ENCODE measurements around the gene A4GALT. TPM values are rescaled to one million over a fixed set of nuclear protein-coding genes. Genes with fewer than 3 reads are reported as not detected.

Gene A4GALT
- total RNA-seq, 5 donors from 2014 or later (not counting 1 experiment from before 2014, with no cell fraction given): 0.26 to 0.60 (median 0.46) TPM; not detected in 2

GRCh38 chr22:42685941-42686653, 34.6 kb downstream of the A4GALT start:
- Histone ChIP-seq H3K27ac (ENCODE audit: low read length) (no peak overlapping the region), H3K36me3 (ENCODE audit: control insufficient read depth in 2 of 2, extremely low read depth in 1 of 2, insufficient read depth in 1 of 2, low read length in 1 of 2) (no peaks in the 10 kb centered on the region), H3K4me1 (ENCODE audit: control insufficient read depth in 1 of 2, extremely low read depth in 1 of 2, insufficient read depth in 2 of 2, low read length in 2 of 2) (no peaks in the 10 kb centered on the region), H3K27me3 (replicated peaks in 1 of 2; ENCODE audit: control insufficient read depth in 2 of 2, extremely low read depth in 1 of 2, insufficient read depth in 2 of 2, low read length in 1 of 2) (peaks cover 0 to 39% of the 10 kb centered on the region in 2 experiments), H3K9me3 (no peaks in the 10 kb centered on the region), H3K4me3 (ENCODE audit: control insufficient read depth in 1 of 2, extremely low read depth in 1 of 2, low read length in 1 of 2) (no peak overlapping the region)
- H3K36me3 Mint-ChIP-seq: no peaks in the 10 kb centered on the region
- H3K4me3 Mint-ChIP-seq: no peak overlapping the region
- ATAC-seq (replicated peaks in 1 of 4) (no peak), DNase-seq (no peak)
- ChIA-PET POLR2A (no interaction called here), CTCF (no interaction called here)
- peaks cover 2 to 5% of the 10 kb centered on the region in 2 donors for H3K27me3 Mint-ChIP-seq
- no peaks in the 10 kb centered on the region for H3K4me1 Mint-ChIP-seq
- H3K9me3 Mint-ChIP-seq: no peaks in the 10 kb centered on the region
- H3K27ac Mint-ChIP-seq: no peak overlapping the region
- WGBS (ENCODE audit: insufficient coverage): 53% methylated on average over 3 of the region's 5 CpGs

GRCh38 chr22:42684462-42685195, 36.0 kb downstream of the A4GALT start:
- POLR2A ChIA-PET: no interaction called here

GRCh38 chr22:42683578-42684283, 36.9 kb downstream of the A4GALT start:
- Histone ChIP-seq H3K27me3 (replicated peaks in 1 of 2; ENCODE audit: control insufficient read depth in 2 of 2, extremely low read depth in 1 of 2, insufficient read depth in 2 of 2, low read length in 1 of 2) (peaks cover 0 to 39% of the 10 kb centered on the region in 2 experiments), H3K4me1 (ENCODE audit: control insufficient read depth in 1 of 2, extremely low read depth in 1 of 2, insufficient read depth in 2 of 2, low read length in 2 of 2) (no peaks in the 10 kb centered on the region), H3K36me3 (ENCODE audit: control insufficient read depth in 2 of 2, extremely low read depth in 1 of 2, insufficient read depth in 1 of 2, low read length in 1 of 2) (no peaks in the 10 kb centered on the region), H3K9me3 (no peaks in the 10 kb centered on the region), H3K4me3 (ENCODE audit: control insufficient read depth in 1 of 2, extremely low read depth in 1 of 2, low read length in 1 of 2) (no peak overlapping the region), H3K27ac (ENCODE audit: low read length) (no peak overlapping the region)
- peaks cover 0 to 5% (median 0%) of the 10 kb centered on the region in 3 donors for H3K9me3 Mint-ChIP-seq
- POLR2A ChIA-PET: no interaction called here
- ATAC-seq (replicated peaks in 1 of 4) (no peak), DNase-seq (no peak)
- CTCF ChIA-PET: no interaction called here
- no peaks in the 10 kb centered on the region for H3K36me3 Mint-ChIP-seq
- 79% methylated on average over 6 of the region's 8 CpGs for WGBS (ENCODE audit: insufficient coverage)
- no peak overlapping the region for H3K4me3 Mint-ChIP-seq
- no peak overlapping the region for H3K27ac Mint-ChIP-seq
- no peaks in the 10 kb centered on the region for H3K4me1 Mint-ChIP-seq
- H3K27me3 Mint-ChIP-seq: peaks cover 2 to 5% of the 10 kb centered on the region in 2 donors

More at GRCh38 chr22:42684462-42685195, 36.0 kb downstream of the A4GALT start:
- no peak overlapping the region for H3K4me3 ChIP-seq (ENCODE audit: control insufficient read depth in 1 of 2, extremely low read depth in 1 of 2, low read length in 1 of 2)
- H3K9me3 Mint-ChIP-seq: peaks cover 0 to under 1% (median 0%) of the 10 kb centered on the region in 3 donors
- no peak overlapping the region for H3K27ac Mint-ChIP-seq
- CTCF ChIA-PET: no interaction called here
- H3K36me3 Mint-ChIP-seq: no peaks in the 10 kb centered on the region
- 81% methylated on average over 10 of the region's 11 CpGs for whole genome bisulfite sequencing (ENCODE audit: insufficient coverage)
- no peak for ATAC-seq (replicated peaks in 1 of 4)
- no peak for DNase-seq
- H3K27ac ChIP-seq (ENCODE audit: low read length): no peak overlapping the region
- no peaks in the 10 kb centered on the region for H3K4me1 ChIP-seq (ENCODE audit: control insufficient read depth in 1 of 2, extremely low read depth in 1 of 2, insufficient read depth in 2 of 2, low read length in 2 of 2)
- H3K27me3 ChIP-seq (replicated peaks in 1 of 2; ENCODE audit: control insufficient read depth in 2 of 2, extremely low read depth in 1 of 2, insufficient read depth in 2 of 2, low read length in 1 of 2): peaks cover 0 to 42% of the 10 kb centered on the region in 2 experiments
- H3K27me3 Mint-ChIP-seq: peaks cover 2 to 5% of the 10 kb centered on the region in 2 donors
- no peaks in the 10 kb centered on the region for H3K9me3 ChIP-seq
- H3K36me3 ChIP-seq (ENCODE audit: control insufficient read depth in 2 of 2, extremely low read depth in 1 of 2, insufficient read depth in 1 of 2, low read length in 1 of 2): no peaks in the 10 kb centered on the region
- H3K4me1 Mint-ChIP-seq: no peaks in the 10 kb centered on the region
- no peak overlapping the region for H3K4me3 Mint-ChIP-seq

GRCh38 chr22:42682113-42682851, 38.4 kb downstream of the A4GALT start:
- Mint-ChIP-seq H3K27ac (no peak overlapping the region), H3K4me1 (no peaks in the 10 kb centered on the region), H3K27me3 (peaks cover 2 to 5% of the 10 kb centered on the region in 2 donors), H3K9me3 (peaks cover 0 to 5% (median 0%) of the 10 kb centered on the region in 3 donors), H3K36me3 (no peaks in the 10 kb centered on the region), H3K4me3 (no peak overlapping the region)
- ATAC-seq (replicated peaks in 1 of 4) (no peak), DNase-seq (no peak)
- Histone ChIP-seq H3K27me3 (replicated peaks in 1 of 2; ENCODE audit: control insufficient read depth in 2 of 2, extremely low read depth in 1 of 2, insufficient read depth in 2 of 2, low read length in 1 of 2) (peaks cover 0 to 34% of the 10 kb centered on the region in 2 experiments), H3K4me3 (ENCODE audit: control insufficient read depth in 1 of 2, extremely low read depth in 1 of 2, low read length in 1 of 2) (no peak overlapping the region), H3K9me3 (no peaks in the 10 kb centered on the region), H3K27ac (ENCODE audit: low read length) (no peak overlapping the region), H3K36me3 (ENCODE audit: control insufficient read depth in 2 of 2, extremely low read depth in 1 of 2, insufficient read depth in 1 of 2, low read length in 1 of 2) (no peaks in the 10 kb centered on the region), H3K4me1 (ENCODE audit: control insufficient read depth in 1 of 2, extremely low read depth in 1 of 2, insufficient read depth in 2 of 2, low read length in 2 of 2) (no peaks in the 10 kb centered on the region)
- POLR2A ChIA-PET: no interaction called here
- CTCF ChIA-PET: no interaction called here
- WGBS (ENCODE audit: insufficient coverage): 77% methylated on average over 5 of the region's 10 CpGs

- Histone ChIP-seq H3K27ac (ENCODE audit: low read length) (no peak overlapping the region), H3K4me3 (ENCODE audit: control insufficient read depth in 1 of 2, extremely low read depth in 1 of 2, low read length in 1 of 2) (no peak overlapping the region), H3K36me3 (ENCODE audit: control insufficient read depth in 2 of 2, extremely low read depth in 1 of 2, insufficient read depth in 1 of 2, low read length in 1 of 2) (no peaks in the 10 kb centered on the region), H3K9me3 (no peaks in the 10 kb centered on the region), H3K4me1 (ENCODE audit: control insufficient read depth in 1 of 2, extremely low read depth in 1 of 2, insufficient read depth in 2 of 2, low read length in 2 of 2) (no peaks in the 10 kb centered on the region), H3K27me3 (replicated peaks in 1 of 2; ENCODE audit: control insufficient read depth in 2 of 2, extremely low read depth in 1 of 2, insufficient read depth in 2 of 2, low read length in 1 of 2) (peaks cover 0 to 24% of the 10 kb centered on the region in 2 experiments)
- CTCF ChIA-PET: interaction anchor here in 1 of 2 donors (0.7 kb wide), 1 partner anchor 9 kb away, joined by 6 read pairs; no protein-coding TSS in a partner anchor
- Mint-ChIP-seq H3K9me3 (peaks cover 0 to 5% (median 0%) of the 10 kb centered on the region in 3 donors), H3K27ac (no peak overlapping the region), H3K4me1 (no peaks in the 10 kb centered on the region), H3K27me3 (peaks cover 2 to 5% of the 10 kb centered on the region in 2 donors), H3K4me3 (no peak overlapping the region), H3K36me3 (no peaks in the 10 kb centered on the region)
- ATAC-seq (replicated peaks in 1 of 4): no peak
- POLR2A ChIA-PET: no interaction called here
- no peak for DNase-seq
- WGBS (ENCODE audit: insufficient coverage): 95% methylated on average over 6 of the region's 8 CpGs
These were observed 40.0 kb downstream of the A4GALT start for GRCh38 chr22:42680648-42681047.

- Mint-ChIP-seq H3K36me3 (no peaks in the 10 kb centered on the region), H3K27me3 (peaks cover 2 to 5% of the 10 kb centered on the region in 2 donors), H3K4me3 (no peak overlapping the region), H3K4me1 (no peaks in the 10 kb centered on the region), H3K27ac (no peak overlapping the region), H3K9me3 (peaks cover 0 to 5% (median 0%) of the 10 kb centered on the region in 3 donors)
- CTCF ChIA-PET: no interaction called here
- Histone ChIP-seq H3K4me3 (ENCODE audit: control insufficient read depth in 1 of 2, extremely low read depth in 1 of 2, low read length in 1 of 2) (no peak overlapping the region), H3K4me1 (ENCODE audit: control insufficient read depth in 1 of 2, extremely low read depth in 1 of 2, insufficient read depth in 2 of 2, low read length in 2 of 2) (no peaks in the 10 kb centered on the region), H3K9me3 (no peaks in the 10 kb centered on the region), H3K36me3 (ENCODE audit: control insufficient read depth in 2 of 2, extremely low read depth in 1 of 2, insufficient read depth in 1 of 2, low read length in 1 of 2) (no peaks in the 10 kb centered on the region), H3K27ac (ENCODE audit: low read length) (no peak overlapping the region), H3K27me3 (replicated peaks in 1 of 2; ENCODE audit: control insufficient read depth in 2 of 2, extremely low read depth in 1 of 2, insufficient read depth in 2 of 2, low read length in 1 of 2) (peaks cover 0 to 25% of the 10 kb centered on the region in 2 experiments)
- WGBS (ENCODE audit: insufficient coverage): no CpG with 5 or more reads among the region's 4 CpGs
- POLR2A ChIA-PET: no interaction called here
- DNase-seq (no peak), ATAC-seq (replicated peaks in 1 of 4) (no peak)
These were observed 41.0 kb downstream of the A4GALT start for GRCh38 chr22:42679691-42680090.

All from T-cell (primary cell).